ENCODE results near the gene LZTFL1. TPM values are rescaled to one million over a fixed set of nuclear protein-coding genes. Genes with fewer than 3 reads are reported as not detected.

Gene LZTFL1
- polyA plus RNA-seq, 1 experiment = 32.4 TPM

GRCh38 chr3:45778761-45779201, 63.1 kb downstream of the LZTFL1 start:
- POLR2A ChIA-PET = no interaction called here
- TF ChIP-seq CTCF (IDR thresholded peaks at IDR 0.05; ENCODE audit: low read depth, low read length) = no peak
- no peak overlapping the region for H3K27ac ChIP-seq (ENCODE audit: low read depth, low read length)
- H3K9me3 ChIP-seq (ENCODE audit: control insufficient read depth, insufficient read depth, low read length) = no peaks in the 10 kb centered on the region; the same call in 1 of the 2 replicates
- CTCF ChIA-PET = no interaction called here
- no peak for DNase-seq (ENCODE audit: low read depth, low spot score)
- H3K4me3 ChIP-seq (ENCODE audit: low read depth, low read length) = no peak overlapping the region
- H3K27me3 ChIP-seq (ENCODE audit: control insufficient read depth, insufficient read depth, low read length) = peaks cover 63% of the 10 kb centered on the region

DNA sequence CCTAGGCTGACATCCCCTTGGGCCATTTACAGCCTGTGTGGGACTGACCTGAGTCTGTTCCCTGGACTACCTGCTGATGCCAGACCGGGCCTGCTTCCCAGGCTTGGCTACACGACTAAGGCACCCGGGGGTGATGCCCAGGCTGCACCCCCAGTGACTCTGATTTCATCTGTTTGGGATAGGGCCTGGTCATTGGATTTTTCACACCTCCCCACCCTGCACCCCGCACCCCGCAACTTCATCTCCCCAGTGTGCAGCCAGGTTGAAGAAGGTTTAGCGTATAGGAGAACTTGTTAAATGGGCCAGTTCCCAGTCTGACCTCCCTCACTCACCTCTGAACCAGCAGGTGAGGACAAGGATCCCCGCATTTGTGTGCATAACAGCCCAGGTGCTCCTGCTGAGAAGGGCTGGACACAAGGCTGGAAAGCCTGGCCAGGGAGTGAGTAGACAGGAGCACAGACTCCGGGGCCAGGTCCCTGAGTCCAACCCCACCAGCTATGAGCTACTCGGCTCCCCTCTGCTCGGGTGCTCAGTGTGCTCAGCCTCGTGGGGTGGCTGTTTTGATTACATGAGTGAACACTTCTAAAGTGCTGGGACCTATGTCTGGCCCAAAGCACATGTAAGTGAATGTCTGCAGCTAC, 64.1 kb downstream of the LZTFL1 start:
- H3K9me3 ChIP-seq (ENCODE audit: control insufficient read depth, insufficient read depth, low read length) = no peaks in the 10 kb centered on the region; the same call in 1 of the 2 replicates
- no peak for TF ChIP-seq CTCF (IDR thresholded peaks at IDR 0.05; ENCODE audit: low read depth, low read length)
- ChIA-PET CTCF (no interaction called here), POLR2A (no interaction called here)
- H3K4me3 ChIP-seq (ENCODE audit: low read depth, low read length) = no peak overlapping the region
- no peak for DNase-seq (ENCODE audit: low read depth, low spot score)
- H3K27ac ChIP-seq (ENCODE audit: low read depth, low read length) = no peak overlapping the region
- peaks cover 62% of the 10 kb centered on the region for H3K27me3 ChIP-seq (ENCODE audit: control insufficient read depth, insufficient read depth, low read length)

DNA sequence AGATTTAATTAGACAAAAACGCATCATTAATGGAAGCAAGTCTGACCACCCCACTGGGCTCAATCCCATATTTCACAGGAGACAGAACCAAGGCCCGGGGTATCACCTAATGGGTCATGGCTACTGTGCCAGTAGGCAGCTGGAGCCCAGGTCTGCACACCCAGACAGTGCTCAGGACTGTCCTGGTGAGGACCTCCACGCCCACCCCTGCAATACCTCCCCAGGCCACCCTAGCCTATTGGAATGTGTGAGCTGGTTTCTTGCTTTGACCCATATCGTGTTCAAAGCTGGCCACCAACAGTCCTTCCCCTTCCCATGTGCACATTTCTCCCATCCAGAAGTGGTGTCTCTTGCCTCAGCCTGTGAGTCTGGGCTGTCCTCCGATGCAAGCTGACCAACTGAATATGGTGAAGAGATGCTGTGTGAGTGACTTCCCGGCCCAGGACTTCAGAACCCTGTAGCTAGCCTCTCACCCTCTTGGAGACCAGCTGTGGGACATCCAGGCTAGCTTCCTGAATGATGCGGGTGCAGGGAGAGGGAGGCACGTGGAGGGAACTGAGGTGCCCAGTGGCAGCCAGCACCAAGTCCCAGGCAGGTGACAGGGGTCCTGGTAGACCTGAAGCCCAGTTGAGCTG, 64.7 kb downstream of the LZTFL1 start:
- CTCF ChIA-PET = no interaction called here
- POLR2A ChIA-PET = no interaction called here

DNA sequence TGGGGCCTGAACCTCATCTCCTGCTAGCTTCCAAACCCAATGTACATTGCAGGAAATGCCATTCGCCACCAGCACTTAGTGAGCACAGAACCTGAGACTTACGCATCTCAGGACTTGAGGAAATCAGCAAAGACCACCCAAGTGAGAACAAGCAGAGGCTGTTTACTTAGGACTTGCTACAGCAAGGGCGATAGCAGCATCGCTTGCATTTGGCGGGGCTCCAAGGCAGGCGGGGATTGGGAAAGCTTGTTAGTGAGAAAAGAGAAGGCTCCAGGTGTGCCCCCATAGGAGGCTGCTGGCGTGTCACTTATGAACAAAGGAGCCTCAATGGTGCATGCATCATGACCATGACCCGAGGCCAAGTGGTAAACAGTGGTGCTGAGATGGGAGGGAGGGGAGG, 65.3 kb downstream of the LZTFL1 start:
- DNase-seq (ENCODE audit: low read depth, low spot score) = no peak
- peaks cover 55% of the 10 kb centered on the region for H3K27me3 ChIP-seq (ENCODE audit: control insufficient read depth, insufficient read depth, low read length)
- CTCF ChIA-PET = no interaction called here
- POLR2A ChIA-PET = no interaction called here
- H3K4me3 ChIP-seq (ENCODE audit: low read depth, low read length) = no peak overlapping the region
- H3K27ac ChIP-seq (ENCODE audit: low read depth, low read length) = no peak overlapping the region
- TF ChIP-seq CTCF (IDR thresholded peaks at IDR 0.05; ENCODE audit: low read depth, low read length) = no peak
- H3K9me3 ChIP-seq (ENCODE audit: control insufficient read depth, insufficient read depth, low read length) = no peaks in the 10 kb centered on the region

More for the DNA sequence above, 64.7 kb downstream of the LZTFL1 start:
- no peaks in the 10 kb centered on the region; the same call in 1 of the 2 replicates for H3K9me3 ChIP-seq (ENCODE audit: control insufficient read depth, insufficient read depth, low read length)
- H3K27me3 ChIP-seq (ENCODE audit: control insufficient read depth, insufficient read depth, low read length) = peaks cover 60% of the 10 kb centered on the region
- H3K4me3 ChIP-seq (ENCODE audit: low read depth, low read length) = no peak overlapping the region
- TF ChIP-seq CTCF (IDR thresholded peaks at IDR 0.05; ENCODE audit: low read depth, low read length) = no peak
- H3K27ac ChIP-seq (ENCODE audit: low read depth, low read length) = no peak overlapping the region
- DNase-seq (ENCODE audit: low read depth, low spot score) = no peak

DNA sequence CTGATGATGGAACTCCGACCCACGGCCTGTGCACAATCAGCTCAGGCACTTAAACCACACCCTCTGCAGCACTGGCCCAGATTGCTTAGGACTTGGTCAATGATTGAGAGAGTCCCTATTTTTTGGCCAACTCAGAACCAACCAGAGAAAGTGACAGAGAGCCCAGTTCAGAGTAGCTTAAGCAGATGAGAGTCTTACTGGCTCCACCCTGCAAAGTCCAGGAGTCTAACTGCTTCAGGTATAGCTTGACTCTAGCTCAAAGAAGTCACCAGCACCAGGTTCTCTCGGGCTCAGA, 65.7 kb downstream of the LZTFL1 start:
- no peak for TF ChIP-seq CTCF (IDR thresholded peaks at IDR 0.05; ENCODE audit: low read depth, low read length)
- Histone ChIP-seq H3K27ac (ENCODE audit: low read depth, low read length) (no peak overlapping the region), H3K4me3 (ENCODE audit: low read depth, low read length) (no peak overlapping the region), H3K9me3 (ENCODE audit: control insufficient read depth, insufficient read depth, low read length) (no peaks in the 10 kb centered on the region), H3K27me3 (ENCODE audit: control insufficient read depth, insufficient read depth, low read length) (peaks cover 55% of the 10 kb centered on the region)
- DNase-seq (ENCODE audit: low read depth, low spot score) = no peak
- ChIA-PET CTCF (no interaction called here), POLR2A (no interaction called here)

Measured in AG04450 (cell line).